ENCODE data around the gene CHD9NB. TPM values are rescaled to one million over a fixed set of nuclear protein-coding genes. Genes with fewer than 3 reads are reported as not detected.
A peak's percentile ranks its signal among the peaks of the same experiment; 100 is the strongest.

CHD9NB gene
- total RNA-seq, 2 donors from 2014 or later, result 0.33 to 0.67 TPM

GRCh38 chr16:53085369-53085843 lies 32.7 kb upstream of the CHD9NB start:
- H3K4me3 ChIP-seq, result no peak overlapping the region
- H3K36me3 ChIP-seq, result no peaks in the 10 kb centered on the region
- peaks cover 0 to 84% of the 10 kb centered on the region in 2 donors for H3K4me1 ChIP-seq
- H3K27me3 ChIP-seq, result no peaks in the 10 kb centered on the region
- H3K9me3 ChIP-seq, result no peaks in the 10 kb centered on the region
- DNase-seq (ENCODE audit: low spot score), result no peak
- TF ChIP-seq CTCF (IDR thresholded peaks at IDR 0.05), result no peak
- peak overlapping the region; percentile 52 to 78 for H3K27ac ChIP-seq

- Histone ChIP-seq H3K36me3 (no peaks in the 10 kb centered on the region), H3K9me3 (no peaks in the 10 kb centered on the region), H3K27ac (peak overlapping the region; percentile 52 to 78), H3K4me3 (no peak overlapping the region), H3K4me1 (peaks cover 0 to 84% of the 10 kb centered on the region in 2 donors), H3K27me3 (no peaks in the 10 kb centered on the region)
- no peak for TF ChIP-seq CTCF (IDR thresholded peaks at IDR 0.05)
- DNase-seq (ENCODE audit: low spot score), result no peak
Observed at GRCh38 chr16:53084746-53085334, 32.1 kb upstream of the CHD9NB start.

- DNase-seq (ENCODE audit: low spot score), result no peak
- Histone ChIP-seq H3K4me3 (no peak overlapping the region), H3K4me1 (peaks cover 0 to 84% of the 10 kb centered on the region in 2 donors), H3K27ac (peak overlapping the region; percentile 52 to 78), H3K27me3 (no peaks in the 10 kb centered on the region), H3K9me3 (no peaks in the 10 kb centered on the region), H3K36me3 (no peaks in the 10 kb centered on the region)
- TF ChIP-seq CTCF (IDR thresholded peaks at IDR 0.05), result no peak
Observed at GRCh38 chr16:53084141-53084541, 31.4 kb upstream of the CHD9NB start.

GRCh38 chr16:53083119-53083518 lies 30.4 kb upstream of the CHD9NB start:
- no peak for TF ChIP-seq CTCF (IDR thresholded peaks at IDR 0.05)
- no peak overlapping the region for H3K27ac ChIP-seq

GRCh38 chr16:53082509-53082908 lies 29.8 kb upstream of the CHD9NB start:
- Histone ChIP-seq H3K36me3 (no peaks in the 10 kb centered on the region), H3K4me3 (no peak overlapping the region), H3K4me1 (peaks cover 0 to 83% of the 10 kb centered on the region in 2 donors), H3K27me3 (no peaks in the 10 kb centered on the region), H3K9me3 (no peaks in the 10 kb centered on the region), H3K27ac (peak overlapping the region; percentile 35 to 70)
- no peak for TF ChIP-seq CTCF (IDR thresholded peaks at IDR 0.05)
- DNase-seq (ENCODE audit: low spot score), result no peak

More at GRCh38 chr16:53083119-53083518, 30.4 kb upstream of the CHD9NB start:
- H3K36me3 ChIP-seq, result no peaks in the 10 kb centered on the region
- no peak overlapping the region for H3K4me3 ChIP-seq
- H3K9me3 ChIP-seq, result no peaks in the 10 kb centered on the region
- no peaks in the 10 kb centered on the region for H3K27me3 ChIP-seq
- H3K4me1 ChIP-seq, result peaks cover 0 to 84% of the 10 kb centered on the region in 2 donors
- DNase-seq (ENCODE audit: low spot score), result no peak
